DMS53 treated with DMSO at 0.1 percent for 48 hours (cell line): ENCODE measurements around the gene TOP1.
"Not testable (repeated sequence)": the region's sequence is repeated elsewhere in the genome, so short reads cannot be mapped to it uniquely, and the experiment has no call there.

Experiments used
- DNase-seq: peaks from one replicate; lab custom pipeline; 2025; ENCODE audit not compliant: unreplicated experiment; lab: John Stamatoyannopoulos, UW

TOP1 gene

DNA sequence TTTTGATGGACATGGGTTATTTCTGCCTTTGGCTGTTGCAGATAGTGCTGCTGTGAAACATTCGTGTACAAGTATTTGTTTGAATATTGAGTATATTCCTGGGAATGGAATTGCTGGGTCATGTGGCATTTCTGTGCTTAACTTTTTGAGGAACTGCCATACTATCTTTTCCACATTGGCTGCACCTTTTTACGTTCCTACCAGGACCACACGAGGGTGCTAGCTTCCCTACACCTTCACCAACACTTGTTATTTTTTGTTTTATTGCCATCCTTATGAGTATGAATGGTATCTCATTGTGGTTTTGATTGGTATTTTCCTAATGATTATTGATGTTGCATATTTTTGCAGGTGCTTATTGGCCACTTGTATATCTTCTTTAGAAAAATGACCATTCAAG, 60.9 kb downstream of the TOP1 start:
- no peak for DNase-seq

DNA sequence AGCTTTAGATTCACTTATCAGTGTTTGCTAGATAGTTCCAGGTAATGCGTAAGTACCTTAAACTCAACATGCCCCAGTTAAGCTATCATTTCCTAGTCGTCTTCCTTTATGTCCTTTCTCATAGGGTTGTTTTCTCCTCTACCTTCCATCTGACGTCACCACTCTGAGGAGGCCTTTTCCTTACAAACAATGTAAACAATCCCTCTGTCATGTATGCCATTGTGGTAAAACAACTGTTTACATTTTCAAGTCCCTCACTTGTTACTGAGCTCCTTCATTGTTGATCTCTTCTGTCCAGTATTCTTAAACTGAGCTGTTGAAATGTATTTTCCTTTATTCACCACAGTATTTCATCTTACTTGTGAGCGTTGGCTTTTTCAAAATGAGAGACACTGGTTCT, 63.3 kb downstream of the TOP1 start:
- no peak for DNase-seq

GRCh38 chr20:41094353-41095055, 65.9 kb downstream of the TOP1 start:
- no peak for DNase-seq

DNA sequence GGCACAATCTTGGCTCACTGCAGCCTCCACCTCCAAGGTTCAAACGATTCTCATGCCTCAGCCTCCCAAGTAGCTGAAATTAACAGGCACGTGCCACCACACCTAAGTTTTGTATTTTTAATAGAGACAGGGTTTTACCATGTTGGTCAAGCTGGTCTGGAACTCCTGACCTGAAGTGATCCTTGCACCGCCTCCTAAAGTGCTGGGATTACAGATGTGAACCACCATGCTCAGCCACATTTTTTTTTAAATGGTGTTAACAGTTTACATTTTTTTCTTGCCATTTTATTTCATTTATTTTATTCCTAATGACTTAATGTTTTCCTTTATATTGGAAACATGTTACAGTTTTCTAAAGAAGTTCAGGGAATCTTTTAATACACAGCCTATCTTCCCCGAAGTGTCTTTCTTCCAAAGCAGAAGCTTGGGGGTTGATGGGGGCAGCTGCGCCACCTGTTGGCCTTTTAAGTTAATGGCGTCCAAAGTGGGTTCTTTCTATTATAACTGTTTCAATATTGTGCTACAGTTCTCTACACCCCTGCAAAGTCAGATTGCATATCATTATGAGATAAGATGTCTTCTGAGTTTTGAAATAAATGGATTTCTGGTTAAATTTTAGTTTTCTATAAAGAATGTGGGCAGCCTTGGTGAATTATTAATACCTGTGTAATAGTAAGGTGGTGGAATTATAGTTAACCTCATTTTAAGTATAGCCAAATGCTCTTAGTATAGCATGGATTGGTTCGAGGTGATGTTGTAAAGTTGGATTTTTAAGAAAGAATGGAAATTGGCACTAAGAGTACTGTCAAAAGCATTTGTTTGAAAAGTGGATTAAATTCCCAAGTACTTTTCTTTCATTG, 66.7 kb downstream of the TOP1 start:
- DNase-seq, result peak; percentile 21

GRCh38 chr20:41098703-41099250, 70.2 kb downstream of the TOP1 start:
- DNase-seq, result no peak

DNA sequence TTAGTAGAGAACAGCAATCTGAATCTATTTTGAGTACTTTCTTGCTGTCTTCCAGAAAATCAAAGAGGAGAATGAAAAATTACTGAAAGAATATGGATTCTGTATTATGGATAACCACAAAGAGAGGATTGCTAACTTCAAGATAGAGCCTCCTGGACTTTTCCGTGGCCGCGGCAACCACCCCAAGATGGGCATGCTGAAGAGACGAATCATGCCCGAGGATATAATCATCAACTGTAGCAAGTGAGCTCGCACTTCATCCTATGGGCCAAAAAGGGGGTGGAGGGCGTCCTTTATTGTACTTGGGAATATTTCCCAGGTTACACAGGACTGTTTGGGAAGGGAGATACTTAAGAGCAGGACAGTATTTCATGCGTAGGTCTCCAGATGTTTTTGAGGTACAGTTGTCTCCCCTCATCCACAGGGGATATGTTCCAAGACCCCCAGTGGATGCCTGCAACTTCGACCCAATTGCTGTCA, 71.4 kb downstream of the TOP1 start:
- DNase-seq, result no peak

- DNase-seq, result no peak
Measured at GRCh38 chr20:41101660-41102059, 73.0 kb downstream of the TOP1 start.

- DNase-seq, result no peak
Measured at GRCh38 chr20:41108531-41108930, 79.9 kb downstream of the TOP1 start.

DNA sequence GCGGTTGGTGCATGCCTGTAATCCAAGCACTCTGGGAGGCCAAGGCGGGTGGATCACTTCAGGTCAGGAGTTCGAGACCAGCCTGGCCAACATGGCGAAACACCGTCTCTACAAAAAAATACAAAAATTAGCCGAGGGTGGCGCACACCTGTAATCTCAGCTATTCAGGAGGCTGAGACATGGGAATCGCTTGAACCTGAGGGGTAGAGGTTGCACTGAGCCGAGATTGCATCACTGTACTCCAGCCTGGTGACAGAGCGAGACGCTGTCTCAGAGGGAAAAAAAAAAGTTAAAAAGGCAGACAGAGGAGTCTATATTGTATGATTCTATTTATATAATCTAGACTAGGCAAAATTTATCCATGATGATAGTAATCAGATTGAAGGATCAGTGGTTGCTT, 81.4 kb downstream of the TOP1 start:
- DNase-seq, result no peak

DNA sequence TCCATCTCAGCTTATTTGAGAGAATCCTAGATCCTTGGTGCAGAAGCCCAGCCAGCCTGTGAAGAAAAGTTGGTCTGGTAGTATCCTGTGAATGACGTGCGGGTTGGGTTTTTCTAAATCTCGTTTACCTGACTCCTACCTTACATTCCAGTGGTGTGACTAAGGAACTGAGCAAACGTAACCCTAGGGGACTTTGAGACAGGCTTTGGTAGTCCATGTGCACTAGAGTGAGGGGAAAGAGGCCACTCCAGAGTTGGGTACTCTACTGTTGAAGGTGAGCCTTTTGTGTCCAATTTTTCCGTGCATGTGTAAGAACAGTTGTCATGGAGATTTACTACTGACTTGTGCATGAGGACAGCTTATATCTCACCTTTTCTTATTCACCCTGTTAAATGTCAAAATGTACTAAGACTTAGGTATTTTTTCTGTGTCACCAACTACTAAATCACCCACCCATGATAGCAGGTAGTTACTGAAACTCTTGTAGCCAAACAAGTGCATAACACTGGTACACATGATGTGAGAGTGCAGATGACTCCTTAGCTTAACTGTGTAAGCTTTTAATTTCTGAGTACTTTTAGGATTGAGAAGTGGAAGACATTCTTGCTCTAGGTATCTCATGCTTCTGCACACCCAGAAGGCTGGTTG, 82.4 kb downstream of the TOP1 start:
- no peak for DNase-seq

DNA sequence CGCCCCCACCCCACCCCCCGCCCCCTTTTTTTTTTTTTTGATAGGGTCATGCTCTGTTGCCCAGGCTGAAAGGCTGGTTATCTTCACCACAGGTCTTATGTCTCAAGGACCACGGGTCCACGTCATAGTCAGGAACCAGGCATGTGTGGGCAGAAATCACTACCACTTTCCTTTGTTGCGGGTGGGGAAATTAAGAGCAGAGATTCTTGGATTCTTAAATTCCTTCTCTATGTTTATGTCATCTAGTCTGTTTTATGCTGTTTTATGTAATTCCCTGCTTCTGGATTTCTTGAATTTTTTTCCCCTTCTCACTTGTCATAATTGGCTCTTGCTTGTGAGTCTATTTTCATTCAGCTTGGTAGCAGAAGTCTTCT, 82.9 kb downstream of the TOP1 start:
- no peak for DNase-seq

DNA sequence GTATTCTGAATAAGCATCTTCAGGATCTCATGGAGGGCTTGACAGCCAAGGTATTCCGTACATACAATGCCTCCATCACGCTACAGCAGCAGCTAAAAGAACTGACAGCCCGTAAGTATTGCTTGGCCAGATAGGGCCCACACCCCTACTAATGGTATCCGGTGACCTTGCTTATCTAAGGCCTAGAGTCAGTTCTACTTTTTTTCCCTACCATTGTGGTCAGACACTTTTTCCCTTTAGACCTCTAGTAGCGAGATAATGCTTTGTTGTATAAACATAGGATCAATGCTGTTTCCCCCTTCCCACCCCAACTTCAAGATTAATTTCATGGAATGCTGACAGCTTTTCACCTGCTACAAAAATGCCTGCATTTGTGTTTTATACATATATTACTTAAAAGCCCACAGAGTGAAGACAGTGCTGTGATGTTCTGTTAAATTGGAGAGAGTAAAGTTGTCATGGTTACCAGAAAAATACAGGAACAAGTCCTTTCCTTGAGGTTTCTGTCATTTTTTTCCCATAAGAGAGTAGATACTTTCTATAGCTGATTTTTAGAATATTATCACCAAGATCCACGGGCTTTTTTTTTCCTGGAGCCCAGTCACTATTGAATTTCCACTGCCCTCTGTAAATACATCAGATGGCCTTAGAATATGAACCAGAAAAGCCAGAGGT, 87.8 kb downstream of the TOP1 start:
- no peak for DNase-seq

DNA sequence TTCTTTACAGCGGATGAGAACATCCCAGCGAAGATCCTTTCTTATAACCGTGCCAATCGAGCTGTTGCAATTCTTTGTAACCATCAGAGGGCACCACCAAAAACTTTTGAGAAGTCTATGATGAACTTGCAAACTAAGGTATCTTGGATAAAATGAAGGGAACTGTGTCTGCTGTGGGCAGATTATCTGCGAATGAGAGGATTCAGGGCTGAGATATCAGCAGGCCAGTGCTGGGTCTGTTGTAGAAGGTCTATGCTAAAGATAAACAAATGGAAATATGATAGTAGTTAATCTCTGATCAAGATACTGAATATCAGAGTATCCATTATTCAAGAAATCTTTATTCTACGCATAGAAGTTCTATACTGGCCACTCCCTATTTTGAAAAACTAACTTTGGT, 89.5 kb downstream of the TOP1 start:
- not testable (repeated sequence) for DNase-seq

DNA sequence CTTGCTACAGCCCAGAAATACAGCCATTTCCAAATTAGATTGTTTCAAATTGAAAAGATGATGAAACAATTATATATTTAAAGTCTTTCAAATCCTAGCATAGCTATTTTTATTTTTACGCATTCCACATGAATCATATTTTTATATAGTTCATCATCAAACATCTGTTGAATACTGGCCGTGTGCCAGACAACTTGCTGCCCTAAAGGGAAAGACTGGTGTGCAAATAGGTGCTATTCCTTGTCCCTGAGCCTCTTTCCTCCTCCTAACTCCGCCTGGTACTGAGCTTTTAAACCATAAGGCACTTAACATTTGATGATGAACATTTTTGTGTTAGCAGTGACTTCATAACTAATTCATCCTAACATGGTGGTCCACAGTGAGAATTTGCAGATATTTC, 90.0 kb downstream of the TOP1 start:
- no peak for DNase-seq

DNA sequence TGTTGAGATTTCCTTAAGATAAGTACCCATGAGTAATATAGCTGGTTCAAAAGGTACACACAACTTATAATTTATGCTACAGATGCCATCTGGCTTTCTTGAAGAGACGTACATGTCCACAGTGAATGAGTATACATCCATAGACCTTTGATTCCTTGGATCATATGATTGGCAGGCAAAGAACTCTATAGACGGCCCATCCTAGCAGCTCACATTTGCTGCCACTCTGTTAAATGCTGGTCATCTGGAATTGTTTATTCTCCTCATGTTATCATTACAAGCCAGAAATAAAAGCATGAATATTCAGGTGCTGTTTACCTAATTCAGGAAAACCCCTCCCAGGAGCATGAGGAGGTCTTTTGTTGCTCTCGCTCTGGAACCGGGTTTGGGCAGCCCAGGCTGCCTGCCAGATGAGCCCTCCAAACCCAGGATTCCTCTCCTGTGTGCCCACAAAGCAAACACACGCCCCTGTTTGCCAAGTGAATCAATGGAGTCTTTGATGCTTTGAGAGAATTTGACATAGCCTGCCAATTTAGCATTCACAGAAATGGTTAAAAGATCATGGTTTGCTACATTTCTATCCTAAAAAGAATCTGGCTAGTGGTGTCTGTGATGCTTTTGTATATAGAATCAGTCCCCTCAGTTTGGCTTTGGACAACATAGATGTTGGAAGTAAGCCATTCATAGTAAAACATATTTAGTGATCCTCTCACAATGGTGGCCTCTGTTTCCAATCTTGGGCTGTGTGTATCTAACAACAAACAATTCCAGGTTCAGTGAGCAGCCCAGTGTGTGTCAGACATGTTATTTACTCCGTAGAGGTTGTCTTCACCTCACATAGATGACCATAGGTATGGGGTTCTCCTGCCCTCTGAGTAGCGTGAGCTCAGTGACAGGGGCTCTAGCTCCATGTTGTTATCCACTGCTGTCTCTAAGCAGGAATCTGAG, 91.3 kb downstream of the TOP1 start:
- DNase-seq, result no peak

DNA sequence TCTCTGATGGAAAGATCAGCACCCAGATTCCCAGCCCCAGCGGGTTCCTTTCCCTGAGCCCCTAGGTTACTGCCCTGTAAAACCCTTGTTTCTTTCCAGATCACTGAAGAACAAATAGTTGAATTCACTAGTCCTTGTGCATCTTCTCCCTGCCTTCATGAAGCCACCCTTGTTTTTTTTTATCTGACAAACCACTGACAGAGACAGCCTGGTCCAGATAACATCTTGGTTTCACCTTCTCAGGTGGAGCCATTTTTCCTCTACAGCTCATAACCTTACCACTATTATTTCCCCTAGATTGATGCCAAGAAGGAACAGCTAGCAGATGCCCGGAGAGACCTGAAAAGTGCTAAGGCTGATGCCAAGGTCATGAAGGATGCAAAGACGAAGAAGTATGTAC, 92.8 kb downstream of the TOP1 start:
- DNase-seq, result no peak

GRCh38 chr20:41123631-41124030, 95.0 kb downstream of the TOP1 start:
- DNase-seq, result no peak

DNA sequence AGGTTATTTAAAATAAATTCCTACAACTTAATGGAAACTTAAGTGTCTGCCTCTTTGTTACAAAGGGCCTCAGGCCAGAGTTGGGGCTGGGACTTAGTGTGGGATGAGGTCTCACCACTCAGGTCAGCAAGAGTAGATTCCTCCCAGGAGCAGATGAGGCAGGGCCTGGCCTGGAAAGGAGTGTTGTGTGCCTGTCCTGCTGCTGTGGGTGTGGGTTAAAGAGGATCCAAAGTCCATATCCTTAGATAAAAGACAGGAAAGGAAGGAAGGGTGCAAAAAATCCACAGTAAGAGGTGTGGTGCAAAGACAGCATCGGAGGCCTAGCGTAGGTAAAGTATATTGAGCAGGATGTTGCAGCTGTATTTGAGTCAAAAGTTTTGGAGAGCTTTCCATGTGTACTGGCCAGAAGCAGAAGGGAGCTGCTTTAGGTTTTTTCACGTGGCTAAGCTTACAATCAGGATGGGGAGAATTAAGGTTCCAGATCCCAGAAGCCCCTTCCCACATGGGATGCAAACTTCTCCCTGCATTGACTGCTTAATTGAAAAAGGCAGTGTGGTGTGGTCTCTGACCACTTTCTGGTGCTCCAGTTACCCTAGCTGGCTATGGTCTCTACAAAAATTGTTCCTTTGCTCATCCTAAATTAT, 96.0 kb downstream of the TOP1 start:
- no peak for DNase-seq
